ENCODE data around the gene CLGN.

CLGN gene

DNA sequence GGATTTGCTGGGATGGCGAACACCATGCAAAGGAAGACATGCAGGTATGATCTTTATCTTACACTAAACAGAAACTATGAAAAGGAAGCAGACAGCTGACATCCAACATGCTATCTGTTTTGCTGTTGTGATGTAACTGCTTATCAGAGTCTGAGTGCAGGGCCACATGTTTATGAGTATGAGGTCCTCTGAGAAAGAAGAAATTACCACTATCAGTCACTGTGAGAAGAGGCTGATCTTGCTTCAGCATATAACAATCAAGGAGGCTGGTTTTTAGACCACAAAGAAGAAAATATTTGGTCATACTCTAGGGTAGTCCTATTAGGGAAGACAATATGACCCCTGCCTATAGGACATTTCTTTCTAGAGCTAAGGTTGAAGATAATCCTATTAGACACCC is 18.5 kb downstream of the CLGN start:
- no peak overlapping the region for H3K27ac ChIP-seq
- TF ChIP-seq, protein P1, sequence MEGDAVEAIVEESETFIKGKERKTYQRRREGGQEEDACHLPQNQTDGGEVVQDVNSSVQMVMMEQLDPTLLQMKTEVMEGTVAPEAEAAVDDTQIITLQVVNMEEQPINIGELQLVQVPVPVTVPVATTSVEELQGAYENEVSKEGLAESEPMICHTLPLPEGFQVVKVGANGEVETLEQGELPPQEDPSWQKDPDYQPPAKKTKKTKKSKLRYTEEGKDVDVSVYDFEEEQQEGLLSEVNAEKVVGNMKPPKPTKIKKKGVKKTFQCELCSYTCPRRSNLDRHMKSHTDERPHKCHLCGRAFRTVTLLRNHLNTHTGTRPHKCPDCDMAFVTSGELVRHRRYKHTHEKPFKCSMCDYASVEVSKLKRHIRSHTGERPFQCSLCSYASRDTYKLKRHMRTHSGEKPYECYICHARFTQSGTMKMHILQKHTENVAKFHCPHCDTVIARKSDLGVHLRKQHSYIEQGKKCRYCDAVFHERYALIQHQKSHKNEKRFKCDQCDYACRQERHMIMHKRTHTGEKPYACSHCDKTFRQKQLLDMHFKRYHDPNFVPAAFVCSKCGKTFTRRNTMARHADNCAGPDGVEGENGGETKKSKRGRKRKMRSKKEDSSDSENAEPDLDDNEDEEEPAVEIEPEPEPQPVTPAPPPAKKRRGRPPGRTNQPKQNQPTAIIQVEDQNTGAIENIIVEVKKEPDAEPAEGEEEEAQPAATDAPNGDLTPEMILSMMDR (conservative IDR thresholded peaks at IDR 0.05) = no peak

DNA sequence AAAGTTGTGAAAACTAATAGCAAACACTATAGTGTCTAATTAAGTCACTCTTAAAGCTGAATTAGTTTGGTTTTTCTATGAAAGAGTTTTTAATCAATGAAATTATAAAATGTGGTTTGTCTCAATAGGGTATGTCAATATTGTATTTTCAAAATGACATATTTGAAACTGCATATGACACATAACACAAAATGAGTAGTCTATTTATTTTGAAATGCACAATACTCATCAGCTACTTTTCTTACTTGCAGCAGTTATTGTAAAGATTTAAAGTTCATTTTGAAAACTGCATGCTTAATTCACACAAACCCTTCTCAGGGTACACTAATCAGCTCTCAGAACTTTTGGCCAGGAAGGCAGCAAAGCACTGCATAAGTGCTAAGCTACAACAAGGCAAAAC is 21.2 kb downstream of the CLGN start:
- no peak overlapping the region for H3K27ac ChIP-seq
- TF ChIP-seq, protein P1 (conservative IDR thresholded peaks at IDR 0.05) = no peak

DNA sequence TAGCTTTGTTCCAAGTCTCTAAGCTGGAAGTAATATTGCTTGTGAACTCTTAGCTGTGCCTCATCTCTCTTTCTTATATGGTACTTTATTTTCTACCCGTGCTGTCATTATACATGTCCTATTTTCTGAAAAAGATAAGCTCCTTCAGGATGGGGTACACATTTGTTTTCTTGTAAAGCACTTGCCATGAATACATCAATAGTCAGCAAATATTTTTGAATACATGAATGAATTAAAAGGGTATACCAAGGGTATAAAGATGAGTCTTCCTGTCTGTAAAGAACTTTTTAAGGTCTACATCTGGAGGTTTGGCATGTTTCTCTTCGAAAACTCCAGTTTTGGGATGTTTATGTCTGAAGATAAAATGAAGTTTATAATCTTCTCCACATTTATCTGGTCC is 27.3 kb downstream of the CLGN start:
- H3K27ac ChIP-seq = no peak overlapping the region
- TF ChIP-seq, protein P1 (conservative IDR thresholded peaks at IDR 0.05) = no peak

DNA sequence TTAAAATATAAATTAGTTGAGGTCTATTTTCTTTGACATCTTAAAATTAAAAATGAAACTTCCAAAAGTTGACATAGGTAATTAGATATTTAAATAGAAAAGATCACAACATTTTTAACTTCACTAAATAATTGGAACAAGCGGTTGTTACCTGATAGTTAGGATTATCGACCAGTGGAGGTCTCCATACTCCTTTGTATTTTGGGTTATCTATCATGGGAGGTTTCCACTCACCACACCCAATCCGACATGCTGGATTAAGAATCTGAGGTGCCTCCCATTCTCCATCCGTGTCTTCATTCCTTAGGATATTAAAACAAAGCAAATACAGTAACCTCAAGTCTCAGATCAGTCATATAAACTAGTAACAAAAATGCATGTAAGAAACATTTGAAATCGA is 31.8 kb downstream of the CLGN start:
- TF ChIP-seq, protein P1 (conservative IDR thresholded peaks at IDR 0.05) = peak; percentile 27; the same call in 1 of the 2 replicates
- H3K27ac ChIP-seq = no peak overlapping the region

DNA sequence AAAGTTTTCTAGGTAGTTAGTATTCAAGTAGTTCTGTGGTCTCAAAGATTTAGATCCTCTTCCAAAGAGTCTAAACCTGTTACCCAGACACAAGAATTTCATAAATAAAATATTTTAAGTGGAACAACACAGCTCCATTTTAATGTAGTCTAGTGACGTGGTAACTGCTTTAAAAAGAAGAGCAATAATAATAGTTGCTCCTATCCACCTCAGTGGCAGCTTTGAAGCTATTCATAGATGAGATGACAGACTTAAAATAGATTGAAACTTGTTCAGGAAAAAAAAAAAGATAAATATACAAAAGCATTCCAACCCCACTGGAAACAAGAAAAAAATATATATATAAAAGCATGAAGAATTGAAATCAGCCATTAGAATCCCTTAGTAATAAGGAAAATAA is 39.4 kb downstream of the CLGN start:
- H3K27ac ChIP-seq = no peak overlapping the region
- TF ChIP-seq, protein P1 (conservative IDR thresholded peaks at IDR 0.05) = no peak

DNA sequence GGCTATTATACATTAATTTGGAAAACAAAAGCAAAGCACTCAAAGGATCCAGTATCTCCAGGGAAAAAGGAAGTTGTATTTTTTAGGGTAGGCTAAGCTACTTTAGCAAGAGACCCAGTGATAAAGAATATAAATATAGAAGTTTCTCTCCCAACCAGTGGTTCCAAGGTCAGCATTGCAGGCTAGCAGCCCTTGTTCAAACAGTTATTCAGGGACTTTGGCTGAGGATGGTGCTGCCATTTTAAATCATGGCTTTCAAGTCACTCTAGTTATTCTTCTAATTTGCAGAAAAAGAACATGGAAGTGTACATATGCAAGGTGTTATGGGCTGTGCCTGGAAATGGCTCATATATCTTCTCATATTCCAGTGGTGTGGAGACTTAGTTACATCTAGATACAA is 44.7 kb downstream of the CLGN start:
- no peak overlapping the region for H3K27ac ChIP-seq
- TF ChIP-seq, protein P1 (conservative IDR thresholded peaks at IDR 0.05) = no peak

DNA sequence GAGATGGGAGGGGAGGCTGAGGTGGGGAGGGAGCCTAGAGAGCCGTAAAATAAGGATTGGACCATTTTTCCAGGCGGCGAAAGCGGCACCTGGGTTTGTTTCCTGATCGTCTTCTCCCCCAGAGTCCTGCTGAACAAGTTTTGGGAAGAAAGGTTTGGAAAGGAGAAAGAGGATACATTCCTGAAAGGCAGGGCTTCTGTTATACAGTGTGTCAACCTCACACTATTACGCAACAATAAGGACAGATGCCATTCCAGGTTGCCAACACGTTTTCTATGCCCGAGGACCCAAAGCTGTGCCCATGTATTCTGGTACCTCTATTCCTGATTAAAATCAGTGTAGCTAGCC is 53.3 kb downstream of the CLGN start:
- peak overlapping the region; percentile 91 for H3K27ac ChIP-seq
- TF ChIP-seq, protein P1 (conservative IDR thresholded peaks at IDR 0.05) = no peak
